CD4-positive, alpha-beta T cell (primary cell): ENCODE measurements around the gene PAX6. TPM values are rescaled to one million over a fixed set of nuclear protein-coding genes. Genes with fewer than 3 reads are reported as not detected.

Experiments
- ATAC-seq: fragments of 200-7000 bp; cut with Tn5 transposase; one replicate; pipeline ENCODE4 v1.10.0; 2022; ENCODE audit warnings: mild to moderate bottlenecking; ENCODE audit not compliant: poor library complexity
- CTCF ChIA-PET: fragments of 350-600 bp; sonication (Branson Sonifier 250); formaldehyde crosslinking; loops from one replicate; lab custom pipeline; 2021; ENCODE audit warnings: antibody characterized with exemption, inconsistent platforms; lab: Charles Lee
- POLR2A ChIA-PET: fragments of 350-600 bp; sonication (Branson Sonifier 250); formaldehyde crosslinking; loops from one replicate; lab custom pipeline; 2021; ENCODE audit warnings: antibody characterized with exemption, inconsistent platforms; lab: Charles Lee
- DNase-seq, 14 experiments: peaks; one replicate each; pipeline ENCODE4 v3.0.0-alpha.2; 2013 to 2020; ENCODE audit warnings: mixed read lengths in 2 of 14
- H3K27ac ChIP-seq, 2 donors: one replicate each; pipeline versions ENCODE4 v1.5.1 to v1.7.0; 2013; ENCODE audit warnings: low read length in 2 of 2, low read depth in 1 of 2, mild to moderate bottlenecking in 1 of 2
- H3K27me3 ChIP-seq, 2 experiments: 1 replicate in 1 of 2; 2 replicates in 1 of 2; pipeline versions ENCODE4 v1.6.1 to v1.7.0; 2013; ENCODE audit warnings: low read length in 2 of 2, control low read depth in 1 of 2, mild to moderate bottlenecking in 1 of 2, moderate library complexity in 1 of 2; ENCODE audit not compliant: insufficient read depth in 2 of 2, control insufficient read depth in 1 of 2
- H3K36me3 ChIP-seq: one replicate; pipeline ENCODE4 v1.6.1; 2013; ENCODE audit warnings: low read length, control low read depth; ENCODE audit not compliant: insufficient read depth
- H3K4me1 ChIP-seq: one replicate; pipeline ENCODE4 v1.6.1; 2013; ENCODE audit warnings: low read length, control low read depth; ENCODE audit not compliant: insufficient read depth
- H3K4me3 ChIP-seq: one replicate; pipeline ENCODE4 v1.5.1; 2013; ENCODE audit warnings: mild to moderate bottlenecking, low read length, moderate library complexity
- H3K9me3 ChIP-seq, 2 experiments: 1 replicate in 1 of 2; 2 replicates in 1 of 2; pipeline versions ENCODE4 v1.6.1 to v1.7.0; 2013; ENCODE audit warnings: low read length in 2 of 2, mild to moderate bottlenecking in 2 of 2, control low read depth in 1 of 2, moderate library complexity in 1 of 2; ENCODE audit not compliant: control insufficient read depth in 1 of 2, insufficient read depth in 1 of 2
- H3K27ac Mint-ChIP-seq: one replicate; pipeline ENCODE4 v1.8.0; 2020; ENCODE audit warnings: mixed read lengths
- H3K27me3 Mint-ChIP-seq: one replicate; pipeline ENCODE4 v1.8.0; 2021; ENCODE audit warnings: mixed read lengths
- H3K36me3 Mint-ChIP-seq: one replicate; pipeline ENCODE4 v1.8.0; 2021; ENCODE audit warnings: low read depth, mixed read lengths
- H3K4me1 Mint-ChIP-seq: one replicate; pipeline ENCODE4 v1.8.0; 2021; ENCODE audit warnings: low read depth, mixed read lengths
- H3K4me3 Mint-ChIP-seq: one replicate; pipeline ENCODE4 v1.8.0; 2020; ENCODE audit warnings: mild to moderate bottlenecking, mixed read lengths
- H3K9me3 Mint-ChIP-seq: one replicate; pipeline ENCODE4 v1.8.0; 2020; ENCODE audit warnings: mixed read lengths
- intact Hi-C, 2 experiments: fragments of 100-400 bp; cut with DNase I in 1 of 2; cut with micrococcal nuclease in 1 of 2; formaldehyde crosslinking; loops; one replicate each; pipeline versions ENCODE4 v1.15.1 to v1.9.0; 2023 to 2025; cut with DNase I, micrococcal nuclease
- total RNA-seq, 174 experiments: library from RNA in 2 of 174; stranded (reverse) in 2 of 174; gene quantifications; one replicate each; pipeline ENCODE4 v1.2.3 and lab custom pipeline; 2021 to 2026
- TF ChIP-seq, protein P1 (sequence below): fragments of 200-600 bp; IDR thresholded peaks from one replicate; pipeline ENCODE4 v1.8.0; 2022; ENCODE audit warnings: antibody characterized with exemption, mild to moderate bottlenecking

Gene PAX6
- total RNA-seq, 2 experiments from 2014 or later = not detected

- peaks cover 85% of the 10 kb centered on the region for H3K27me3 Mint-ChIP-seq
- H3K36me3 ChIP-seq = no peaks in the 10 kb centered on the region
- peak overlapping the region; percentile 33 for H3K4me3 ChIP-seq
- TF ChIP-seq, protein P1, sequence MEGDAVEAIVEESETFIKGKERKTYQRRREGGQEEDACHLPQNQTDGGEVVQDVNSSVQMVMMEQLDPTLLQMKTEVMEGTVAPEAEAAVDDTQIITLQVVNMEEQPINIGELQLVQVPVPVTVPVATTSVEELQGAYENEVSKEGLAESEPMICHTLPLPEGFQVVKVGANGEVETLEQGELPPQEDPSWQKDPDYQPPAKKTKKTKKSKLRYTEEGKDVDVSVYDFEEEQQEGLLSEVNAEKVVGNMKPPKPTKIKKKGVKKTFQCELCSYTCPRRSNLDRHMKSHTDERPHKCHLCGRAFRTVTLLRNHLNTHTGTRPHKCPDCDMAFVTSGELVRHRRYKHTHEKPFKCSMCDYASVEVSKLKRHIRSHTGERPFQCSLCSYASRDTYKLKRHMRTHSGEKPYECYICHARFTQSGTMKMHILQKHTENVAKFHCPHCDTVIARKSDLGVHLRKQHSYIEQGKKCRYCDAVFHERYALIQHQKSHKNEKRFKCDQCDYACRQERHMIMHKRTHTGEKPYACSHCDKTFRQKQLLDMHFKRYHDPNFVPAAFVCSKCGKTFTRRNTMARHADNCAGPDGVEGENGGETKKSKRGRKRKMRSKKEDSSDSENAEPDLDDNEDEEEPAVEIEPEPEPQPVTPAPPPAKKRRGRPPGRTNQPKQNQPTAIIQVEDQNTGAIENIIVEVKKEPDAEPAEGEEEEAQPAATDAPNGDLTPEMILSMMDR = no peak
- H3K36me3 Mint-ChIP-seq = no peaks in the 10 kb centered on the region
- ChIA-PET CTCF (no interaction called here), POLR2A (no interaction called here)
- peaks cover 2% of the 10 kb centered on the region for H3K9me3 Mint-ChIP-seq
- intact Hi-C loops = no loop called here
- H3K4me1 ChIP-seq = peaks cover 75% of the 10 kb centered on the region
- H3K4me1 Mint-ChIP-seq = peaks cover 61% of the 10 kb centered on the region
- DNase-seq (peak in 1 of 14 experiments; percentile 32), ATAC-seq (no peak)
- peaks cover 87 to 97% of the 10 kb centered on the region in 2 experiments for H3K27me3 ChIP-seq
- no peak overlapping the region for H3K27ac Mint-ChIP-seq
- peaks cover 0 to 54% of the 10 kb centered on the region in 2 experiments for H3K9me3 ChIP-seq
- H3K4me3 Mint-ChIP-seq = peak overlapping the region; percentile 88
- H3K27ac ChIP-seq = no peak overlapping the region
These were observed 1.0 kb downstream of the PAX6 start for GRCh38 chr11:31809857-31810778.

DNA sequence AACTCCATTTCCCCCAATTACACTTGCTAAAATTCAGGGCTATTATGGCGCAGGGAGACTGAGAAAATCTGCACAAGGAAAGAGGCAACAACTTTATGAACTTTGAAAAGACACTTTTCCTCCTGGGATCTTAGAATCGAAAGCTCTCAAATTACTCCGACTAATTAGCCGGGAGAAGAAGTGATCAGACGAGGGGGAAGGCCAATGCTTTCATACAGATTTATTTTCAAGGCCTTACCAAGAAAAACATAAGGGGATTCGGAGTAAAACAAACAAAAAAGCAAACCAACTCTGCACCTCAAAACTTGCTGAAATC lies 1.6 kb downstream of the PAX6 start:
- no peak overlapping the region for H3K27ac ChIP-seq
- Mint-ChIP-seq H3K9me3 (peaks cover 2% of the 10 kb centered on the region), H3K4me3 (peak overlapping the region; percentile 84), H3K27me3 (peaks cover 83% of the 10 kb centered on the region), H3K36me3 (no peaks in the 10 kb centered on the region), H3K4me1 (peaks cover 61% of the 10 kb centered on the region), H3K27ac (no peak overlapping the region)
- H3K36me3 ChIP-seq = no peaks in the 10 kb centered on the region
- no peak overlapping the region for H3K4me3 ChIP-seq
- peaks cover 74% of the 10 kb centered on the region for H3K4me1 ChIP-seq
- peaks cover 86 to 97% of the 10 kb centered on the region in 2 experiments for H3K27me3 ChIP-seq
- peaks cover 0 to 54% of the 10 kb centered on the region in 2 experiments for H3K9me3 ChIP-seq
- DNase-seq = no peak
- POLR2A ChIA-PET = no interaction called here
- CTCF ChIA-PET = no interaction called here
- intact Hi-C loops = no loop called here
- TF ChIP-seq, protein P1 = no peak
- no peak for ATAC-seq

DNA sequence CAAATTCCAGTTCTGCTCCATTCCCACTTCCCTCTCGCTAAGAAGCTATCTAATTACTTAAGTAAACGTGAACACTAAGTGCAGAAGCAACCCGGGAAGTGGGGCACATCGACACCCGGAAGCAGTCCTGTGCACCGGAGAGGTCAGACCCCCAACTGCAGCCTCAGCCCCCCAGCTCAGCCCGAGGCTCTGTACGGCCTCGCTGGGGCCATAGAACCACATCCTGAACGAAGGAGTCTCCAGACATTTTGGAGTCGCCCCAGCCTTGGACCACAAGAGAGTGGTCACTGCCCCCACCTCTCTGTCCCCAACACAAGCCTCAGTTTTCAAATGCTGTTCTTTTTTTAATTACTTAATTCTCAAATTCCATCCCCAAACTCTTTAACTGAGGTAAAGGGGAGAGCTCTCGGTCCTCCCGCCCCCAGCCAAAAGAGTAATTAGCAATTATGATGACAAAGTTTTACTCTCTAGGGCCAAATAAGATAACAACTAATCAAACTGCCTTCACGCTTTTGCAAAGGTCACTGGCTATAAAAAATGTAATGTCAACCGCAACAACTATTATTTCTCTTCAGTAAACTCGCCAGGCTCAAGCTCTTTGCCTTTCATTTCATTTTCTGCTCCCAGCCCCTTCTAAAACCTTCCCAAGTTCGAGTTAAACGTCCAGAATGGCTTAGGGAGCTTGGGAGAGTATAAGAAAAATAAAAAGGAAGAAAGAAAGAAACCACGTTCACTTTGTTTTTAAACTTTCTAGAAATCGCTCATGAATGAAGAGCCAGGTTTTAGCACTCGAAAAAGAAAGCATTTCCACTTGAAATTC lies 2.2 kb downstream of the PAX6 start:
- H3K27me3 Mint-ChIP-seq = peaks cover 85% of the 10 kb centered on the region
- ATAC-seq (no peak), DNase-seq (no peak)
- H3K9me3 Mint-ChIP-seq = peaks cover 2% of the 10 kb centered on the region
- H3K4me3 ChIP-seq = no peak overlapping the region
- peak overlapping the region; percentile 84 for H3K4me3 Mint-ChIP-seq
- peaks cover 74% of the 10 kb centered on the region for H3K4me1 ChIP-seq
- CTCF ChIA-PET = no interaction called here
- POLR2A ChIA-PET = no interaction called here
- peaks cover 67% of the 10 kb centered on the region for H3K4me1 Mint-ChIP-seq
- TF ChIP-seq, protein P1 = no peak
- H3K36me3 Mint-ChIP-seq = no peaks in the 10 kb centered on the region
- H3K36me3 ChIP-seq = no peaks in the 10 kb centered on the region
- H3K9me3 ChIP-seq = peaks cover 0 to 54% of the 10 kb centered on the region in 2 experiments
- intact Hi-C loops = no loop called here
- H3K27me3 ChIP-seq = peaks cover 86 to 97% of the 10 kb centered on the region in 2 experiments
- H3K27ac ChIP-seq = no peak overlapping the region
- no peak overlapping the region for H3K27ac Mint-ChIP-seq
